Measurements from ENCODE around the gene ADAM15.
A peak's percentile ranks its signal among the peaks of the same experiment; 100 is the strongest.

ADAM15 gene

GRCh38 chr1:155077346-155077745, 26.2 kb downstream of the ADAM15 start:
- no peaks in the 10 kb centered on the region for H3K36me3 ChIP-seq (ENCODE audit: control insufficient read depth in 2 of 2, insufficient read depth in 1 of 2, low read length in 2 of 2)
- CTCF ChIA-PET, result interaction anchor here (0.8 to 1.5 kb wide), 3 partner anchors 16 to 96 kb away, joined by 4 to 8 read pairs (median 5); partner anchors contain the start of gene KRTCAP2
- POLR2A ChIA-PET, result interaction anchor here (0.8 to 2.6 kb wide), 2 partner anchors 12 to 26 kb away, joined by 3 to 8 read pairs; partner anchors contain the start of gene ADAM15
- no peak for TF ChIP-seq ZBTB7A (tag by site-specific recombination; IDR thresholded peaks at IDR 0.05; ENCODE audit: low read depth)
- peak; percentile 17; the same call in 1 of the 2 replicates for TF ChIP-seq SCRT2 (tag by site-specific recombination; IDR thresholded peaks at IDR 0.05)
- TF ChIP-seq IKZF3 (tag by site-specific recombination; IDR thresholded peaks at IDR 0.05), result 0 out of 2 replicates have a peak, but pooled peaks have one; percentile 28
- no peak overlapping the region for H3K27ac ChIP-seq (ENCODE audit: extremely low read depth, low read depth, low read length)
- H3K4me1 ChIP-seq (ENCODE audit: control insufficient read depth, insufficient read depth, low read length), result peaks cover 9% of the 10 kb centered on the region; the same call in 1 of the 2 replicates
- no peaks in the 10 kb centered on the region for H3K9me3 ChIP-seq (ENCODE audit: control insufficient read depth, insufficient read depth, low read depth, low read length)
- no peak overlapping the region for H3K4me3 ChIP-seq (ENCODE audit: low read depth, low read length)

- H3K9me3 ChIP-seq (ENCODE audit: control insufficient read depth, insufficient read depth, low read depth, low read length), result no peaks in the 10 kb centered on the region
- no peak overlapping the region for H3K27ac ChIP-seq (ENCODE audit: extremely low read depth, low read depth, low read length)
- H3K4me1 ChIP-seq (ENCODE audit: control insufficient read depth, insufficient read depth, low read length), result peaks cover 9% of the 10 kb centered on the region; the same call in 1 of the 2 replicates
- ChIA-PET POLR2A (interaction anchor here (0.6 to 2.6 kb wide), 4 partner anchors 13 to 1156 kb away, joined by 3 to 8 read pairs (median 6); partner anchors contain the start of genes ADAM15 and PMVK), CTCF (interaction anchor here (0.7 to 1.7 kb wide), 6 partner anchors 14 to 307 kb away, joined by 3 to 8 read pairs (median 4); partner anchors contain the start of gene EFNA4)
- H3K36me3 ChIP-seq (ENCODE audit: control insufficient read depth in 2 of 2, insufficient read depth in 1 of 2, low read length in 2 of 2), result no peaks in the 10 kb centered on the region
- no peak overlapping the region for H3K4me3 ChIP-seq (ENCODE audit: low read depth, low read length)
- TF ChIP-seq ZNF580 (tag by site-specific recombination; IDR thresholded peaks at IDR 0.05), result no peak
- peak; percentile 32; the same call in 1 of the 2 replicates for TF ChIP-seq ZBTB20 (tag by site-specific recombination; IDR thresholded peaks at IDR 0.05)
- TF ChIP-seq ZNF473 (tag by site-specific recombination; IDR thresholded peaks at IDR 0.05), result no peak
- TF ChIP-seq ZNF175 (tag by site-specific recombination; IDR thresholded peaks at IDR 0.05), result no peak
- TF ChIP-seq ZNF202 (tag by site-specific recombination; IDR thresholded peaks at IDR 0.05; ENCODE audit: borderline replicate concordance), result no peak
- TF ChIP-seq ZEB2 (tag by site-specific recombination; IDR thresholded peaks at IDR 0.05), result 0 out of 2 replicates have a peak, but pooled peaks have one; percentile 9
- no peak for TF ChIP-seq ZNF645 (tag by site-specific recombination; IDR thresholded peaks at IDR 0.05)
- no peak for TF ChIP-seq REST (tag by site-specific recombination; IDR thresholded peaks at IDR 0.05)
- TF ChIP-seq ZNF600 (tag by site-specific recombination; IDR thresholded peaks at IDR 0.05), result peak; percentile 68
- no peak for TF ChIP-seq ZBTB7A (tag by site-specific recombination; IDR thresholded peaks at IDR 0.05; ENCODE audit: low read depth)
- 0 out of 2 replicates have a peak, but pooled peaks have one; percentile 19 for TF ChIP-seq INSM2 (tag by site-specific recombination; IDR thresholded peaks at IDR 0.05)
- peak; percentile 96 for TF ChIP-seq GLIS1 (tag by site-specific recombination; IDR thresholded peaks at IDR 0.05)
- no peak for TF ChIP-seq HOXC10 (CRISPR knock-in tag; IDR thresholded peaks at IDR 0.05)
- no peak for TF ChIP-seq ZNF324 (tag by site-specific recombination; IDR thresholded peaks at IDR 0.05)
- TF ChIP-seq ZNF19 (tag by site-specific recombination; IDR thresholded peaks at IDR 0.05; ENCODE audit: low read depth), result no peak
- 0 out of 2 replicates have a peak, but pooled peaks have one; percentile 32 for TF ChIP-seq HIC1 (tag by site-specific recombination; IDR thresholded peaks at IDR 0.05)
- TF ChIP-seq GLIS2 (tag by site-specific recombination; IDR thresholded peaks at IDR 0.05), result peak; percentile 39; the same call in 1 of the 2 replicates
- no peak for TF ChIP-seq FEZF1 (tag by site-specific recombination; IDR thresholded peaks at IDR 0.05)
- TF ChIP-seq ZNF777 (tag by site-specific recombination; IDR thresholded peaks at IDR 0.05; ENCODE audit: borderline replicate concordance), result no peak
- no peak for TF ChIP-seq ZNF302 (tag by site-specific recombination; IDR thresholded peaks at IDR 0.05; ENCODE audit: low read depth)
- peak; percentile 15; the same call in 1 of the 2 replicates for TF ChIP-seq ZNF639 (tag by site-specific recombination; IDR thresholded peaks at IDR 0.05)
These were observed 26.8 kb downstream of the ADAM15 start for GRCh38 chr1:155077758-155078445.

All from HEK293 (cell line).